K562 (cell line): Measurements from ENCODE around the gene ABCF2. TPM values are rescaled to one million over a fixed set of nuclear protein-coding genes. Genes with fewer than 3 reads are reported as not detected.

Source experiments
- ATAC-seq: fragments of 200-7000 bp; cut with Tn5 transposase; 3 replicates; pipeline ENCODE4 v1.9.1; 2020; ENCODE audit warnings: moderate library complexity
- BruUV-seq: library from RNA; stranded (reverse); fragments of 400-500 nt; replicated peaks from 2 replicates; lab custom pipeline; 2021; lab: Mats Ljungman, UMichigan
- CTCF ChIA-PET: fragments of 300-600 bp; formaldehyde crosslinking; extraction: SDS; loops from one replicate; lab custom pipeline; 2021; ENCODE audit warnings: low intra/inter-chr PET ratio; lab: Yijun Ruan, JAX
- POLR2A ChIA-PET: fragments of 300-600, 350-650 bp; sonication (Branson Sonifier 250); formaldehyde crosslinking; extraction: SDS; loops from one replicate; lab custom pipeline; 2021; ENCODE audit warnings: antibody characterized with exemption, inconsistent platforms; lab: Yijun Ruan, JAX
- DNase-seq, 4 experiments: peaks; one replicate each; pipeline versions ENCODE4 v3.0.0 to v3.0.0-alpha.2; 2011 to 2018; ENCODE audit warnings: low spot score in 3 of 4, mixed read lengths in 3 of 4; ENCODE audit errors: extremely low read depth in 1 of 4
- FAIRE-seq: peaks from 2 replicates; lab custom pipeline; 2011; peaks lifted over from hg19 to GRCh38; lab: Jason Lieb, UNC
- H2AFZ ChIP-seq: 2 replicates; pipeline ENCODE4 v1.6.0; 2011; ENCODE audit warnings: low read depth, low read length, control low read depth, inconsistent platforms
- H3K27ac ChIP-seq: fragments of 200-600 bp; 3 replicates; pipeline ENCODE4 v1.8.0; 2011; ENCODE audit warnings: low read depth, mild to moderate bottlenecking, control low read depth, inconsistent platforms, low read length, moderate library complexity, mixed read lengths; ENCODE audit errors: extremely low read depth
- H3K27me3 ChIP-seq, 2 experiments: fragments of 300-600 bp in 1 of 2; 2 replicates in 1 of 2; 3 replicates in 1 of 2; pipeline versions ENCODE4 v1.6.0 to v1.8.0; 2011; ENCODE audit warnings: inconsistent platforms in 2 of 2, low read length in 2 of 2, mild to moderate bottlenecking in 1 of 2, mixed read lengths in 1 of 2, moderate library complexity in 1 of 2; ENCODE audit not compliant: control insufficient read depth in 2 of 2, insufficient read depth in 2 of 2
- H3K36me3 ChIP-seq: fragments of 300-600 bp; 3 replicates; pipeline ENCODE4 v1.8.0; 2011; ENCODE audit warnings: mild to moderate bottlenecking, low read length, inconsistent platforms; ENCODE audit not compliant: control insufficient read depth, insufficient read depth
- H3K4me1 ChIP-seq, 2 experiments: fragments of 200-600 bp in 1 of 2; replicated peaks in 1 of 2; 2 replicates in 1 of 2; 3 replicates in 1 of 2; pipeline versions ENCODE4 v1.5.1 to v1.8.0; 2011; ENCODE audit warnings: inconsistent platforms in 2 of 2, low read length in 2 of 2, mild to moderate bottlenecking in 1 of 2, mixed read lengths in 1 of 2, moderate library complexity in 1 of 2; ENCODE audit not compliant: control insufficient read depth in 2 of 2, insufficient read depth in 2 of 2
- H3K4me2 ChIP-seq: 2 replicates; pipeline ENCODE4 v1.6.1; 2011; ENCODE audit warnings: low read length, control low read depth, inconsistent platforms, mixed read lengths; ENCODE audit not compliant: insufficient read depth
- H3K4me3 ChIP-seq: fragments of 200-600 bp; sonication (generic), shearing (Covaris generic); 2 replicates; pipeline ENCODE4 v1.5.1; 2016; ENCODE audit warnings: control low read depth, inconsistent platforms
- H3K79me2 ChIP-seq: fragments of 200-600 bp; 3 replicates; pipeline ENCODE4 v1.8.0; 2011; ENCODE audit warnings: low read length, inconsistent platforms; ENCODE audit not compliant: control insufficient read depth, insufficient read depth
- H3K9ac ChIP-seq, 2 experiments: 2 replicates each; pipeline versions ENCODE4 v1.6.0 to v1.6.1; 2011; ENCODE audit warnings: low read depth in 2 of 2, low read length in 2 of 2, control low read depth in 1 of 2, inconsistent platforms in 1 of 2, mild to moderate bottlenecking in 1 of 2, mixed read lengths in 1 of 2; ENCODE audit not compliant: insufficient read depth in 1 of 2
- H3K9me1 ChIP-seq: one replicate; pipeline ENCODE4 v1.6.0; 2011; ENCODE audit warnings: inconsistent platforms, mild to moderate bottlenecking, low read length, moderate library complexity; ENCODE audit not compliant: control insufficient read depth, insufficient read depth
- H3K9me3 ChIP-seq: replicated peaks from 2 replicates; pipeline ENCODE4 v1.5.1; 2011; ENCODE audit warnings: low read depth, low read length, inconsistent platforms; ENCODE audit not compliant: control insufficient read depth, insufficient read depth
- H4K20me1 ChIP-seq: replicated peaks from 2 replicates; pipeline ENCODE4 v1.6.1; 2011; ENCODE audit warnings: low read length, inconsistent platforms, mixed read lengths; ENCODE audit not compliant: control insufficient read depth, insufficient read depth
- ARID1B ChIP-seq: fragments of 450-650 bp; IDR thresholded peaks from 2 replicates; pipeline ENCODE4 v1.6.1; 2016; ENCODE audit warnings: antibody characterized with exemption, mild to moderate bottlenecking, inconsistent platforms
- DMBX1 ChIP-seq: fragments of 250-450 bp; sonication (Bioruptor Pico); IDR thresholded peaks from 2 replicates; pipeline ENCODE4 v1.8.0; 2022; ENCODE audit warnings: inconsistent platforms, mild to moderate bottlenecking, moderate library complexity, borderline replicate concordance
- DPF2 ChIP-seq: fragments of 450-650 bp; IDR thresholded peaks from 2 replicates; pipeline ENCODE4 v1.6.1; 2016
- FOXP1 ChIP-seq: sonication (generic); formaldehyde crosslinking; IDR thresholded peaks from 2 replicates; pipeline ENCODE4 v1.8.0; 2022; ENCODE audit warnings: mild to moderate bottlenecking, missing genetic modification reagents
- HDAC2 ChIP-seq: fragments of 450-650 bp; IDR thresholded peaks from 2 replicates; pipeline ENCODE4 v1.6.1; 2016; ENCODE audit warnings: mild to moderate bottlenecking
- HDAC6 ChIP-seq: IDR thresholded peaks from 2 replicates; pipeline ENCODE4 v1.6.1; 2012; ENCODE audit warnings: low read depth, mild to moderate bottlenecking, control low read depth, inconsistent platforms, low read length, moderate library complexity
- HSF4 ChIP-seq: fragments of 250-450 bp; sonication (Bioruptor Pico); IDR thresholded peaks from 2 replicates; pipeline ENCODE4 v2.1.2; 2022; ENCODE audit warnings: mild to moderate bottlenecking, moderate library complexity, borderline replicate concordance
- JUND ChIP-seq, 2 experiments: IDR thresholded peaks; 2 replicates in 1 of 2; 3 replicates in 1 of 2; pipeline ENCODE4 v1.6.1; 2011; ENCODE audit warnings: borderline replicate concordance in 2 of 2, low read depth in 2 of 2, low read length in 2 of 2, improper control_type of control experiment in 1 of 2, missing biosample characterization in 1 of 2, missing genetic modification characterization in 1 of 2, missing genetic modification reagents in 1 of 2
- MEIS2 ChIP-seq: fragments of 450-650 bp; IDR thresholded peaks from 2 replicates; pipeline ENCODE4 v1.6.1; 2014; ENCODE audit warnings: mild to moderate bottlenecking; ENCODE audit not compliant: partially characterized antibody
- NRF1 ChIP-seq, 2 experiments: fragments of 450-650 bp; IDR thresholded peaks in 1 of 2; conservative IDR thresholded peaks in 1 of 2; 2 replicates each; pipeline ENCODE4 v1.6.1; 2014; ENCODE audit warnings: mild to moderate bottlenecking in 2 of 2
- ZC3H11A ChIP-seq: IDR thresholded peaks from 2 replicates; pipeline ENCODE4 v1.6.1; 2012; ENCODE audit warnings: low read depth, low read length, improper control_type of control experiment
- ZFX ChIP-seq: sonication (generic); formaldehyde crosslinking; IDR thresholded peaks from 2 replicates; pipeline ENCODE4 v1.8.0; 2022; ENCODE audit warnings: mild to moderate bottlenecking, missing genetic modification reagents, moderate library complexity
- ZNF165 ChIP-seq: fragments of 250-450 bp; sonication (Bioruptor Pico); IDR thresholded peaks from 2 replicates; pipeline ENCODE4 v1.4.0; 2020; ENCODE audit warnings: borderline replicate concordance
- ZNF24 ChIP-seq: fragments of 450-650 bp; IDR thresholded peaks from 2 replicates; pipeline ENCODE4 v1.6.1; 2016
- ZNF644 ChIP-seq: fragments of 200-800 bp; sonication (Bioruptor generic); IDR thresholded peaks from 2 replicates; pipeline ENCODE4 v1.6.1; 2016; ENCODE audit warnings: low read depth, missing genetic modification characterization, missing compliant biosample characterization
- ZNF75A ChIP-seq: fragments of 450-650 bp; formaldehyde crosslinking; IDR thresholded peaks from 2 replicates; pipeline ENCODE4 v1.4.0; 2020; ENCODE audit warnings: mild to moderate bottlenecking
- WGBS: fragments of 100-300 bp; shearing (Covaris generic); methylation state at CpG from one replicate; pipeline ENCODE4 v1.1.6; 2016; ENCODE audit warnings: low coverage, mixed read lengths; ENCODE audit not compliant: insufficient coverage; ENCODE audit errors: missing lambda C conversion rate; 5-methylcytosine and 5-hydroxymethylcytosine counted together
- in situ Hi-C: fragments of 300-500 bp; cut with MboI; formaldehyde crosslinking; loops from 4 replicates; pipeline ENCODE4 v1.15.0; 2018; ENCODE audit warnings: inconsistent platforms, mixed read lengths
- intact Hi-C: fragments of 100-400 bp; cut with micrococcal nuclease; formaldehyde crosslinking; loops from 2 replicates; pipeline ENCODE4 v1.14.2; 2022
- polyA plus RNA-seq, 8 experiments: library from polyadenylated mRNA; depleted of rRNA in 4 of 8; stranded (reverse) in 5 of 8; unstranded in 3 of 8; fragments of >200 nt; fragmentation: Nextera tagmentation in 2 of 8; fragmentation: Illumina TruSeq in 1 of 8; extraction: Ambion mirVana in 2 of 8; extraction: Trizol in 1 of 8; gene quantifications; 2 replicates each; pipeline versions ENCODE4 v1.2.1 to v1.2.3, GENCODE V29; 2011 to 2014; ENCODE audit warnings: inconsistent platforms in 1 of 8, missing spikeins in 1 of 8
- total RNA-seq, 7 experiments: library from RNA; depleted of rRNA in 6 of 7; stranded (reverse); fragments of >200 nt in 6 of 7; fragmentation: Illumina TruSeq in 2 of 7; extraction: Trizol in 2 of 7; gene quantifications; 2 replicates each; pipeline versions ENCODE4 v1.2.1 to v1.2.3, GENCODE V29; 2011 to 2021; ENCODE audit warnings: low replicate concordance in 1 of 7
- TF ChIP-seq, protein P1 (sequence below): fragments of 450-650 bp; IDR thresholded peaks from 2 replicates; pipeline ENCODE4 v1.6.1; 2016; ENCODE audit warnings: antibody characterized with exemption
- TF ChIP-seq, protein P2 (sequence below): fragments of 450-650 bp; IDR thresholded peaks from 2 replicates; pipeline ENCODE4 v1.6.1; 2016; ENCODE audit warnings: mild to moderate bottlenecking

ABCF2 gene
- total and polyA plus RNA-seq, 9 of the 15 experiments (the other 6 are each of a cell fraction or from before 2014, with no cell fraction given), result 62.1 to 224 (median 113) TPM

DNA sequence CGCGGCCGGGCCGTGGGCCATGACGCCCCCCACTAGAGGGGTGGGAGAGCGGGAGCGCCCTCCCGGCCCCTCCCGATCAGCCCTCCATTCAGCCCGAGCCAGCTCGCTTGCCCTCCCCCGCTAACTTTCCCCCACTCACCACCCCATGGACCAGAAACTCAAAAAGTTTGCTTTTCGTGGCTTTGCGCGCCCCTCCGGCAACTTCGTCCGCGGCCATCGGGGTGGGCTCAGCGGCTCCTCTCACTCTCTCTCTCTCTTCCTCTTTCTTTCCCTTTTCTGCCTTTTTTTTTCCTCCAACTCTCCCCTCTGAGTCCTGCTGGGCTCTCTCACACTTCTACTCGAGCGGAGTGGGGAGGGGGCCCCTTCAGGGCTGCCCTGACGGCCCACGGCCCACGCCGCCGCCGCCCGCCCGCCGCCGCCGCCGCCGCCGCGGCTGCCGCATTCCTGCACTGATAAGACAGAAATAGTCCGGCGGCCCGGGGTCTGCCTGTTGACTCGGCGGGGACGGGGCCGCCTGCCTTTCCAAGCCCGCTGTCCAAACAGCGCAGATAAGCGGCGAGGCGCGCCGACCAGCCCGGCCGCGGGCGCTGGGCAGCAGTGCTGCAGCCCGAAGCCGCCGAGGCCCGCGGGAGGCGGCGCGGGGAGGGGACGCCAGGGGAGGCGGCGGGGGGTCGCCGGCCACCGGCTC lies 21.5 kb upstream of the ABCF2 start, which contains the start of gene SMARCD3:
Gene SMARCD3, minus strand, starts transcription at position 349 of the 688 bp plus-strand sequence. Its CDS starts 132 bp downstream, at position 217.
- H3K9ac ChIP-seq, result peak within 1 kb of the TSS; percentile 33 to 88; a peak in 3 of 4 replicates
- peak; percentile 83 to 91 (median 88) for DNase-seq
- H3K27ac ChIP-seq, result no peak within 1 kb of the TSS
- TF ChIP-seq HDAC2 (peak; percentile 40; the same call in 1 of the 2 replicates), HSF4 (CRISPR knock-in tag) (no peak), ARID1B (peak; percentile 40; the same call in 1 of the 2 replicates), FOXP1 (0 out of 2 replicates have a peak, but pooled peaks have one; percentile 12), DMBX1 (CRISPR knock-in tag) (peak; percentile 63; the same call in 1 of the 2 replicates), ZNF75A (no peak), ZC3H11A (no peak), NRF1 (conservative IDR thresholded peaks at IDR 0.05 in 1 of 2, IDR thresholded peaks at IDR 0.05 in 1 of 2) (no peak), ZNF24 (peak; percentile 27; the same call in 1 of the 2 replicates), ZFX (CRISPR knock-in tag) (peak; percentile 19; the same call in 1 of the 2 replicates), ZNF644 (tag) (no peak), JUND (IDR thresholded peaks at IDR 0.05; ENCODE audit: borderline replicate concordance, low read depth, low read length) (no peak), JUND (tag; IDR thresholded peaks at IDR 0.05; ENCODE audit: borderline replicate concordance, low read depth, low read length) (no peak), DPF2 (peak; percentile 75), HDAC6 (no peak), ZNF165 (CRISPR knock-in tag) (no peak), MEIS2 (no peak)
- TF ChIP-seq, protein P1, sequence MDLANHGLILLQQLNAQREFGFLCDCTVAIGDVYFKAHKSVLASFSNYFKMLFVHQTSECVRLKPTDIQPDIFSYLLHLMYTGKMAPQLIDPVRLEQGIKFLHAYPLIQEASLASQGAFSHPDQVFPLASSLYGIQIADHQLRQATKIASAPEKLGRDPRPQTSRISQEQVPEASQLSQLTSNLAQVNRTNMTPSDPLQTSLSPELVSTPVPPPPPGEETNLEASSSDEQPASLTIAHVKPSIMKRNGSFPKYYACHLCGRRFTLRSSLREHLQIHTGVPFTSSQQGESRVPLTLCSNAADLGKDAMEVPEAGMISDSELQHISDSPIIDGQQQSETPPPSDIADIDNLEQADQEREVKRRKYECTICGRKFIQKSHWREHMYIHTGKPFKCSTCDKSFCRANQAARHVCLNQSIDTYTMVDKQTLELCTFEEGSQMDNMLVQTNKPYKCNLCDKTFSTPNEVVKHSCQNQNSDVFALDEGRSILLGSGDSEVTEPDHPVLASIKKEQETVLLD, result peak; percentile 78
- TF ChIP-seq, protein P2, sequence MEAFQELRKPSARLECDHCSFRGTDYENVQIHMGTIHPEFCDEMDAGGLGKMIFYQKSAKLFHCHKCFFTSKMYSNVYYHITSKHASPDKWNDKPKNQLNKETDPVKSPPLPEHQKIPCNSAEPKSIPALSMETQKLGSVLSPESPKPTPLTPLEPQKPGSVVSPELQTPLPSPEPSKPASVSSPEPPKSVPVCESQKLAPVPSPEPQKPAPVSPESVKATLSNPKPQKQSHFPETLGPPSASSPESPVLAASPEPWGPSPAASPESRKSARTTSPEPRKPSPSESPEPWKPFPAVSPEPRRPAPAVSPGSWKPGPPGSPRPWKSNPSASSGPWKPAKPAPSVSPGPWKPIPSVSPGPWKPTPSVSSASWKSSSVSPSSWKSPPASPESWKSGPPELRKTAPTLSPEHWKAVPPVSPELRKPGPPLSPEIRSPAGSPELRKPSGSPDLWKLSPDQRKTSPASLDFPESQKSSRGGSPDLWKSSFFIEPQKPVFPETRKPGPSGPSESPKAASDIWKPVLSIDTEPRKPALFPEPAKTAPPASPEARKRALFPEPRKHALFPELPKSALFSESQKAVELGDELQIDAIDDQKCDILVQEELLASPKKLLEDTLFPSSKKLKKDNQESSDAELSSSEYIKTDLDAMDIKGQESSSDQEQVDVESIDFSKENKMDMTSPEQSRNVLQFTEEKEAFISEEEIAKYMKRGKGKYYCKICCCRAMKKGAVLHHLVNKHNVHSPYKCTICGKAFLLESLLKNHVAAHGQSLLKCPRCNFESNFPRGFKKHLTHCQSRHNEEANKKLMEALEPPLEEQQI, result no peak

More for the DNA sequence above, 21.5 kb upstream of the ABCF2 start, which contains the start of gene SMARCD3:
- BruUV-seq, result no TSS peak
- POLR2A ChIA-PET, result interaction anchor here (0.6 to 1.4 kb wide), 3 partner anchors 13 to 29 kb away, joined by 3 to 4 read pairs (median 3); no protein-coding TSS in a partner anchor
- H3K79me2 ChIP-seq, result no peaks in the 10 kb centered on the region
- peaks cover 8% of the 10 kb centered on the region for H3K9me1 ChIP-seq
- H3K36me3 ChIP-seq, result no peaks in the 10 kb centered on the region
- ATAC-seq, result peak; percentile 43
- intact Hi-C loops (loop anchor here (1.0 kb wide), 1 partner anchor 102 kb away; no protein-coding TSS in a partner anchor), in situ Hi-C loops (no loop called here)
- no peaks in the 10 kb centered on the region for H3K9me3 ChIP-seq
- CTCF ChIA-PET, result interaction anchor here (0.5 to 1.6 kb wide), 2 partner anchors 22 to 55 kb away, joined by 3 to 11 read pairs; no protein-coding TSS in a partner anchor
- peak; percentile 46 for FAIRE-seq
- peaks cover 19 to 51% of the 10 kb centered on the region in 2 experiments; a peak in 4 of 5 replicates for H3K27me3 ChIP-seq
- peaks cover 28% of the 10 kb centered on the region; the same call in 1 of the 2 replicates for H4K20me1 ChIP-seq
- peak within 1 kb of the TSS; percentile 91 for H2AFZ ChIP-seq
- 1% methylated on average over 51 of the region's 71 CpGs for WGBS
- peaks cover 28 to 85% of the 10 kb centered on the region in 2 experiments for H3K4me1 ChIP-seq
- peak within 1 kb of the TSS; percentile 66 for H3K4me2 ChIP-seq
- H3K4me3 ChIP-seq, result peak within 1 kb of the TSS; percentile 32
